GM12874 (cell line): ENCODE results near the gene PARP16.

ENCODE experiments used
- CTCF ChIP-seq: IDR thresholded peaks from 2 replicates; pipeline ENCODE4 v1.5.1; 2011; ENCODE audit warnings: low read depth, mild to moderate bottlenecking, control low read depth, low read length, moderate library complexity; ENCODE audit not compliant: insufficient read depth

The PARP16 gene

GRCh38 chr15:65255486-65256140 is 31.1 kb downstream of the PARP16 start:
- TF ChIP-seq CTCF = no peak

- no peak for TF ChIP-seq CTCF
These were observed 31.9 kb downstream of the PARP16 start for GRCh38 chr15:65254758-65255157.

- TF ChIP-seq CTCF = no peak
These were observed 32.3 kb downstream of the PARP16 start for GRCh38 chr15:65254356-65254755.

GRCh38 chr15:65249641-65250040 is 37.0 kb downstream of the PARP16 start:
- TF ChIP-seq CTCF = no peak

- TF ChIP-seq CTCF = no peak
These were observed 38.0 kb downstream of the PARP16 start for GRCh38 chr15:65248511-65249255.

- TF ChIP-seq CTCF = no peak
These were observed 39.7 kb downstream of the PARP16 start for GRCh38 chr15:65246939-65247338.

GRCh38 chr15:65246026-65246714 is 40.5 kb downstream of the PARP16 start:
- TF ChIP-seq CTCF = no peak
